HG03135 (cell line): Measurements from ENCODE around the gene ZNF622.

Experiments used
- ATAC-seq: cut with Tn5 transposase; IDR thresholded peaks from one replicate; pipeline ENCODE4 v1.9.1; 2021; ENCODE audit warnings: mild to moderate bottlenecking, moderate library complexity; ENCODE audit not compliant: unreplicated experiment

Gene ZNF622, protein sequence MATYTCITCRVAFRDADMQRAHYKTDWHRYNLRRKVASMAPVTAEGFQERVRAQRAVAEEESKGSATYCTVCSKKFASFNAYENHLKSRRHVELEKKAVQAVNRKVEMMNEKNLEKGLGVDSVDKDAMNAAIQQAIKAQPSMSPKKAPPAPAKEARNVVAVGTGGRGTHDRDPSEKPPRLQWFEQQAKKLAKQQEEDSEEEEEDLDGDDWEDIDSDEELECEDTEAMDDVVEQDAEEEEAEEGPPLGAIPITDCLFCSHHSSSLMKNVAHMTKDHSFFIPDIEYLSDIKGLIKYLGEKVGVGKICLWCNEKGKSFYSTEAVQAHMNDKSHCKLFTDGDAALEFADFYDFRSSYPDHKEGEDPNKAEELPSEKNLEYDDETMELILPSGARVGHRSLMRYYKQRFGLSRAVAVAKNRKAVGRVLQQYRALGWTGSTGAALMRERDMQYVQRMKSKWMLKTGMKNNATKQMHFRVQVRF

DNA sequence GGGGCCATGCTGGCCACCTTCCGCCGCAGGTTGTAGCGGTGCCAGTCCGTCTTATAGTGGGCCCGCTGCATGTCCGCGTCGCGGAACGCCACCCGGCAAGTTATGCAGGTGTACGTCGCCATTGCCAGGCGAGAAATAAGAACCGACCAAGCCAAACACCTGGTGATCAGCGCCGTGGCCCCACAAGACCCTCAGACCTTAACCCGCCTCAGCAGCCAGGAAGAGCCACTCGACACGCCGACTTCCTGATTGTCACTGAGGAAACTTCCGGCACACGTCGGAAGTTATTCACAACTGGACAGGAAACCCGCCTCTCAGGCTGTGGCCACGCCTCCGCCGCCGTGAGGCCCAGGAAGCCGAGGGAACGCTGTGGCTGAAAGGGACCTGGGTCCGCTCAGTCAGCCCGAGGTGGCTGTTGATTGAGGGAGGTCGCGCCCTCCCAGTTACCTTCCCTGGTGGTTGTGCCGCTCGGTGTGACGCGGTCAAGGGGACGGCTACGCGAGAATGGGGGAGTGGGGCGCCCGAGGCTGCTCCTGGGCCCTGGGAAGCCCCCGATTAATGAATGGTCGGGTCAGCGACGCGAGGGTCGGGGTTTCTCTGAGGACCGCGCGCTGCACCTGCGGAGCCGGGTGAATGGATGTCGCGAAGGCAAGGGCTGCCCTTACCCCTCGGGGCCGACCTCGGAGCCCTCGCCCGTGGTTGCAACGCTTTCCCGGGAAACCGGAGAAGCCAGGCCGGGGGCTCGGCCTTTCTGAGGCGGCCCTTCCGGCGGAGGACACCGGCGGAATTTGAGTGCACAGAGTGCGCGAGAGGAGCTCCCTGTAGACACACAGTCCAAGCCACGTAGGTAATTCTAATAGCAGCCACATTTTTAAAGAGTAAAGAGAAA is at the start of gene ZNF622:
ZNF622 (minus strand) TSS at position 257 of the 889 bp plus-strand sequence; CDS start at position 122, 135 bp downstream.
- ATAC-seq, result peak; percentile 90

DNA sequence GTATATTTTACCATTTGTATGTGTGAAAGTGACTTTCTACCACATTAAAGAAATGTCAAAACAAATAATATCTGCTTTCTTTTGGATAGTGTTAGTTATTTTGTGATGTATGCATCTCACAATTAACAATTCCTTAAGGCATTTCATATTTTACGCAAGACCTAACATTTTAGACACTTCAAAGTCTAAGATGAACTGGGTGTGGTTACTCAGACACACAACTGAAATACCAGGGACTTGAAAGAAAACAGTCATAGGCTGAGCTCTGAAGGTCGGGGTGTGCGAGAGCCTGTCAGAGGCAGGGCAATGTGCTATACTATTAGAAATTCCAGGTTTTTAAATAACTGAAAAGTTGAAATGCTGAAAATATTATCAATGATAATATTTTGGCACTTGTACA is 44.5 kb upstream of the ZNF622 start:
- ATAC-seq, result no peak

DNA sequence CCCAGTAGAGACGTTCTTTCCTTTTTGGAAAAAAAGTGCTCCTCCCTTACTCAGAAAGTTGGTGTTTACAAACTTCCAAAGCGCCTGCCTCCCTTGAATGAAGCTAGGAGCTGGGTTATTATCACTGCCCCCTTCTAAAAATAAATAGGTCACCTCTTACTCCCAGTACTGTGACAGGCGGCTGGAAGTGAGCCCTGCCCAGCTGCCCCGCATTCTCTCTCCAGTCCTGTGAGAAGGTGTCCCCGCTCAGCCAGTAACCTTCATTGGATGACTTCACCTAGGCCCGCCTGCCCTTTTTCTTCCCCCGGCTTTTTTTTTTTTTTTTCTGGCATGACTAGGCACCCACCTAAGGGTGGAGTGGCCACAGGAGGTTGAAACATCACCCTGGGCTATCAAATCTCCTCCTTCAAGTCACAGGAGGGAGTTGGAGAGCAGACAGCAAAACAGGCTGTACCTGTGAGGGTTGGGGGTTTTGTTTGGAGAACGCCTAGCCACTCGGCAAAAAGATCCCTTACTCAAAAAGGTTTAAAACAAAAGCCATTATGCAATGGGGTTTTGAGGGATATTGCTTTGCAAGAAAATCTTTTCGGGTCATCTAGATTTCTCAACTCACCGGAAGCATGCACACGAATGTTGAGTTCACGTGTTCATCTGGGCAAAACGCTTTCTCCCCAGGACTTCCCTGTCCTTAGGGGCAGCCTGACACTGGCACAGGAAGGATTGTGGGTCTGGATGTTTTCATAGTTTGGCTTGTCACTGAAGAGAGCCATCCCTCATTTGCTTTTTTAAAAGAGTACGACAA is 43.3 kb upstream of the ZNF622 start:
- ATAC-seq, result no peak

DNA sequence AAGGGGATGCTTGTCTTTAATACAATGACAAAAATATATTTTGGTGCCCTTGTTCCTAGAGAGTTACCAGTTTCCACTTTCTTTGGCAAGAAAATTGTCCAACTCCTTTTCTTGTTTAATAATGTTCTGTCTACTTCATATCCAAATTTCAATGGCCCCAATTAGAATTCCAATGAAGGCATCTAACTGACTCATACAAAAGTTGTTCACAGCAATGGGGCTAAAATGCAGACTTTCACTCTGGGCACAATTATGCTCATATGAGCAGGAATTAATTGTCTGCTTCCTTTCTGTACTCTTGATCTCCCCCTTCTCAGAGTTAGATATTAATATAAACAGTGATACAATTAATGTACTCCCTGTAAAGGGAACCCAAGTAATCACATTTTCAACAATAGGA is 42.1 kb upstream of the ZNF622 start:
- no peak for ATAC-seq

DNA sequence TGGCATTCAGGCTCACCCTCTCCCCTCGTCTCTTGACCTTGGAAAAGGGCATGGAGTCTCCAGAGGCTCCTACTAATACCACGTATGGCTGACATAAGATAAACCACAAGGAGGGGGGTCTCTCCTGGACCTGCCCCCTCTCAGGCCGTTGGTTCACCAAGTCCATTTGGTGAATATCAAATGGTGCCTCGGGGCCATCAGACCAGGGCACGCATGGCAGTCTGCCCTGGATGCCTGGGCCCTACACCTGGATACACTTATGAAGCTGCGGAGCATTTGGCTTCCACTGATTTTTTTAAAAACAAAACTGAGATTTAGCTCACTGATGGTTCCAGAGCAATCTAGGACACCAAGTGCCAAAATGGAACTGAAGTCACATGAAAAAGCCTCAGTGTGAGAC is 40.3 kb upstream of the ZNF622 start:
- ATAC-seq, result no peak

DNA sequence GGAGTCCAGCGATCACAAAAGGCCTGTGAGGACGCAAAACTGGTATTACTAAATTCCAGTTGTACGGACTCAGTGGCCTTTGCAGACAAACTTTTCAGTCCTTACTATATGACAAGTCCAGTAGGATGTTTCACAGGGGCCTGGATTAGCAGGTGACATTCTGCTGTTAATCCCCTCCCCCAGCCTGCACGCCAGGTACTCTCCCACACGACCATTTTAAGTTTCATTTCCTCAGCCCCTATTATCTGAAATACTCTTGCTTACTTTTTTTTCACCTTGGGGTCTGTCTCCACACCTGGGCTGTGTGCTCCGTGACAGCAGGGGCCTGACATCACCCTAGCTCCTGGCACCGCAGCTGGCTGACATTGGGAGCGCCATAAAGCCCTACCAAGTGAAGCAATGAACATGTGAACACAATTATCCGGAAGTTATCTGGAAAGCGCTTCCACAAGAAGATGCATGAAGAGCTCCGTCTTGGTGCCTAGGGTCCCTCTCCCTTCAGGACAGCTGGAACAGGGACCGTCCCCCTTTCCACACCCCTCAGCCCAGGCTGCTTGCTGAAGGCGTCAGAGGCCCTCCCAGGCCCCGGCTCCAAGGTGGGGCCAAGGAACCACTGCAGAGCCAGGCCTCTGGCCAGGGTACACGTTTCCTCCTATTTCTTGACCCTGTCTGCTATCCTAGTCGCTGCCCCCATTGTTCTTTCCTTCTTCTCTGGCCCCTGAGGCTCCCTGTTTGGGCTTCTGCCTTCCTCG is 39.7 kb upstream of the ZNF622 start:
- ATAC-seq, result no peak

DNA sequence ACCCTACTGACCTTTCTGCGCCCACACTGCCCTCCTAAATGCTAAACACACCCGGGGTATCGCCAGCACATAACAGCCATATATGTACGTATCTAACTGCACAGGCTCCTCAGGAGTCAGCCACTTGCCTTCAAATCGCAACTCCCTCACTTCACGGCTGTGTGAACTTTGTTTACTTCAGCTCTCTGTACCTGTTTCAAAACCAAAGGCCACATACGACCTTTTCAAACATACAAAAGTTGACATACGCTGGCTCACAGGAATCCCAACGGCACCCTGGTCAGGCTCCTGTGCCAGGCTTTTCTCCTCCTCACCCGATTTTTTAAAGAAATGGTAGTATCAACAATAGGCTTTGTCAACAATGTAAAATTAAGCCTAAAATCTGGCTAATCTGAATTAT is 39.0 kb upstream of the ZNF622 start:
- ATAC-seq, result no peak

DNA sequence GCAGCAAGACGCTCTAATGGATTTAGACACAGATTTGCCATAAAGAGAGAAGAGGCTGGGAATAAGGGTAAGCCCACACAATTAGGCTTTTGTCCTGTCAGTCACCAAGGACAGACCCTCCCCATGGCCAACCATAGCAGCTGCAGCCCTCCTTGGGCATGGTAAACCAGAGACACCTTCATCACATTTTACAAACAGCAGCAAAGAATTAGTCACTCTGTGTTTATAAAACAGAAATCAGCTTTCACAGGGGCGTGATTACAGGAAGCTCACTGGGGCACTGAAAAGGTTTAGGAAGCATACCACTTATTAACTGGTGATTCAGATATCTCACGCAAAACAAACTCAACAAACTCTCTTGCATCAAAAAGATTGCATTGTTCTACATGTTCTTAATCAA is 37.3 kb upstream of the ZNF622 start:
- ATAC-seq, result no peak

DNA sequence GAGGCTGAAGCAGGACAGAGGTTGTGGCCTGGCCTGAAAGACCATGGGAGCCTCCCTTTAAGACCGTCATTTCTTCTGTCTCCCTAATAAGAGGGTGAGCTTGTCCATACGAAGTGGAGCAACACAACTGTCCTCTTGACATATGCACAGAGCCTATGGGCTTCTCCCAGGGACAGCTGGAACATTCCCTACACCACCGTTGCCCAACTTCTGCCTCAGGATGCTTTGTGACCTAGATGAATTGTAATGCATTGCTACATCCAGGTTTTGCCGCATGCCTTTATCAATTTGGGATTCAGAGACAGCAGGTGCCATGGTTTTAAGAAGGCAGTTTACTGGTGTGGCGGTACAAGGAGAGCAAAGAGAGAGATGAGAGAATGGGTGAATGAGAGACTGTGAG is 34.4 kb upstream of the ZNF622 start:
- ATAC-seq, result no peak

DNA sequence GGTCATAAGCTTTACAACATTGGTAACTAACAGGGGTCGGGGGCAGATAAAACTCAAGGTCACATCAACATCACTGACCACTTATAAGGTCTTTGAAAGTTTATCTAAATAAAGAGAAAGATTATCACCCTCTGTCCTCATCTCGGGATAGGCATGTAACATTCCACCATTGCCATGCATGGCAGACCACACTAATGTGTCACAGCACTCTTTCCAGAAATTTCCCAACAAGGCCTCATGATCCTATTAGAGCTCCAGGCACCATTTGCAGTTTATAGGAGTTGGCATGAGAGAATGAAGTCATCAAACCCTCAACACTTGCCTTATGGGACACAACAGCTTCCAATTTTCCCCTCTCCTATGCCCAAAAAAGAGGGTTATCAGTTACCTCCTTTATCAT is 31.9 kb upstream of the ZNF622 start:
- ATAC-seq, result no peak

DNA sequence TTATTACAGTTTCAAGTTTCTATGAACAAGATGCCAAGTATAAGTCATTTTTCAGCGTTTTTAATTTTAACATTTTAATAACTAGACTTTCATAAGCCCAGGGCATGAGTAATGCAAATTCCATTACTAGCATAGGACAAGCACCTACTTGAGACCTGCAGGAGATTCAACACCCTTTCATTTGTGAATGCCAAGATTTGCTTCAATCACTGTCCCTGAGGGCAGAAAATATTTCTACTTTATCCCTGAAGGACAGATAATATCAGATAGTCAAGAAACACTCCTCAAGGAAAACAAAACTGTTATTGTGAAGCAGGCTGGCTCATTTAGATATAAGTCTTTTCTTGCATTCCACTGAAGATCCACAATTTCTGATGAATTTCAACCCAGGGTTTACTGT is 27.7 kb upstream of the ZNF622 start:
- ATAC-seq, result no peak

DNA sequence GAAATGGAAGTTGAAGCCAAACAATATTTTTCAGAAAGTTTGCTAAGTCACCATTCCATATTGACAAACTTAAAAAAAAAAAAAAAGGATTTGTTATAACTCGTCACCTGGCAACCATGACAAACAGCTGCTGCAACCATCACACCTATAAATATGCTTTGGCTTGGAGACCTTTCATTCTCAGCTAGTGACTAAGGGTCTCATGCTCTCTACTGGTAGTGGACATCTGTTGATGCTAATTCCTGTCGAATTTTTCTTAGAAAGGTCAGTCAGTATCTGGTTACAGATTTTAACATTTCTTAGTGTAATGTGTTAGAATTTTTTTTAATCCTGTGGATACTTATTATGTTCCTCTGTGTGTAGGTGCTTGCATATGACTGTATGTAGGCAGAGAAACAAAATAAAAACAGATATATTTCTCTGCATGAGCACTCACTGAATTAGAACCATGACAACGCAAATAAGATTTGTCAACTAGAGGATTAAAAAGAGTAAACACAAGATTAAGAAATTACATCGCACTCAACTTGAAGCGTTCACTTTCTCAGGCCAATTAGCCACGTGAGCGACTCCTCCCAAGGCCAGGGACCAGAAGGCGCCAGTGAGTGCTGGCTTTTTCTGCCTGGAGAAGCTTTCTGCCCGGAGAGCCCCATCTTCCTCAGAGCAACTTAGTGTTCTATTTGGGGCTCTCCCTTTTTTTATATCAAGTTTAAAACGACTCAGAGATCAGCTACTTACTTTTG is 27.0 kb upstream of the ZNF622 start:
- no peak for ATAC-seq

DNA sequence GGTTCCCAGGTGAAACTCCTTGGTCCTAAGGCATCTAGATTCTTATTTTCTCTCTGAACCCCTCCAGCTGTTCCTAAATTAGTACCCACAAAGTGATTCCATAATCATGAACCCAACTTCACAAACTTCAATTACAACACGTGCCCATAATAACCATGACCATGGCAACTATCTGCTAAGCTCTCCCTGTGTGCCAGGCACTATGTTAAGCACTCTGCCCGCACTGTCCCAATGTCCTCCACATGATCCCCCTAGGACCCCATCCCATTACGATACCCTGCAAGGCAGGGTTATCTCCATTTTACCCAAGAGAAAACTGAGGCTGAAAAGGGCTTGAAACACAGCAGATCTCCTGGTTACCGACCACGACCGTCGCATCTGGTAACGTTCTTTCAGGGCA is 25.3 kb upstream of the ZNF622 start:
- ATAC-seq, result no peak

DNA sequence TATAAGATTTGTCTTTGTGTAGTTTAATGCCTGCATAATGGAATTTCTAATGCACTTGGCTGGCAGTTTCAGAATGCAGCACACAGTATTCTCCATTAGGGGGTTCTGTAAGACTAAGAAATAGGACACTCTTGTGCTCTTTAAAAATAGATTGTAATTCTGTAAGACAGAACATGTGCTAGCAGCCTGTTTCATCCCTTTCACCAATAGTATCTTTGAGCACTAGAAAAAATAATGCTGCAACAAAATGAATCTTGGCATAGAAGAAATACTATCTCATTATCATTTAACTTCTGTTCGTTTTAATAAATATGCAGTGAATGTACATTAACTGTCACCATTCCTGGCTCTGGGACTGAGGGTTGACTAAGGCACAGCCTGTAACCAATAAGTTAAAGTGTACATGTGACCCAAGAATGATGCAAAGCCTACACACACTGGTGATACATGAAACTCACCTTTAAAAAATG is 23.8 kb upstream of the ZNF622 start:
- ATAC-seq, result peak; percentile 65

DNA sequence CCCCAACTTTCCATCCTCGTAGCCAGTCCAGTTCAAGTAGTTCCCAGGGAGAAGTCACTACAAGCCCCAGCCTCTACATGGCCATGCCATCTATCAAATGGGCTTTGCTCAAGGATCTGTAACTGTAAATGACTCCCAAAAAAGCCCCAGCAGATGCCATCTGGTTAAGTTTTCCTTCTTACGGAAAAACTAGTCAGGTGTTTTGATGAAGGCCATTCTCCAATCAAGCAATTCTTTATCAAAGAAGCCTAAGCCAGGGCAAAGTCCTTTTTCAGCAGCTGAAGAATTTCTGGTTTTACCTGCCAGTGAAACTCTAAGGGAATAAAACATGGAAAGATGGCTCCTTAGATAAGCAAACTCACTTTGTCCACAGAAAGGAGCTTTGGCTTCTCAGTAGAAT is 21.9 kb upstream of the ZNF622 start:
- ATAC-seq, result no peak

DNA sequence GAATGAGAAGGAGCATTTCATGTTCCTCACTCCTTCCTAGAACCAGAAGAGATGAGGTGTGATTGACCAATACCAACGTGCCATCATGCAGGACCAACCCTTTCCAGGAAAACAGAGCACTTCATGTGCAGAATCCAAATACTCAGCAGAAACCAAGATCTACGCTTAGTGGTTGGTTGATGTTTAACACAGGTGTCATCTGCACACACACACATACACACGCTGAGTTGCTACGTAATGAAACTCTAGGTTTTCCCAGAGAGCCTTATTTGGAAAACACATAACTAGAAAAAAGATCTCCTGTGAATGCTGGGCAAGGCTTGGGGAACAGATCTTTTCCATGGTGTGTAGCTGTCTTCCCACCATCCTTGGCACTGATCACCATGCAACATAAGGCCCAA is 21.1 kb upstream of the ZNF622 start:
- ATAC-seq, result no peak

DNA sequence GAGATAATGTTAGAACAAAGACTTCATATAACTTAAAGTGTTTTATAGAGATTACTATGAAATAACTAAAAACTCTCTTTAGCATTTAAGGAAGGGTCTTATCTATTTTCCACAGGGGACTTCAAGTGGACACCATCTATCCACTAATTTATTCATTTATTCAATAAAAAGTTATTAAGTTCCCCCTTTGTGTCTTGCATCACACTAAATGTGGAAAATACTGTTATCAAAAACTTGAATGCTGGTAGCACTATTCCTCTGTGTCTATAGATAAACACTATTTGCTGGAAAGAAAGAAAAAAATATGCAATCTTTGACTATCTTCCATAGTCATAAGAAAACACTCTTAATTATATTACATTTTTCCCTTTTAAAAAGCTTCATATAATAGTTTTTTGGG is 20.1 kb upstream of the ZNF622 start:
- no peak for ATAC-seq

DNA sequence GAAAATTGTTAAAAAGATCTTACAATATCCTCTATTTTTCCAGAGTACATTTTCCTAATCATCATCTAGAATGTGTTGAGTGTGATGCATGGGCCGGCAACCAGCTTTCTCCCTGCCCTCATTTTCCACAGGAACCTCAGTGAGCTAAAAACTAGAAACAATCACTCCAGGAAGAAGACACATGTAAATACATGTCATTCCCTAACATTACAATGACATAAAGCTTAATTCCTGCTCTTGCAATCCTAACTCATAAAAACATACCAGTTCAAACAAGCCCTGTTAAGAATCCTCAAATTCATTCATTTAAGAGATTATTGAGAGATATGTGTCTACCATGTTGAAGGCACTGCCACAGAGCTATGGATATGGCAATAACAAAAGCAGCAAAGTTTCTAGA is 18.5 kb upstream of the ZNF622 start:
- ATAC-seq, result no peak

DNA sequence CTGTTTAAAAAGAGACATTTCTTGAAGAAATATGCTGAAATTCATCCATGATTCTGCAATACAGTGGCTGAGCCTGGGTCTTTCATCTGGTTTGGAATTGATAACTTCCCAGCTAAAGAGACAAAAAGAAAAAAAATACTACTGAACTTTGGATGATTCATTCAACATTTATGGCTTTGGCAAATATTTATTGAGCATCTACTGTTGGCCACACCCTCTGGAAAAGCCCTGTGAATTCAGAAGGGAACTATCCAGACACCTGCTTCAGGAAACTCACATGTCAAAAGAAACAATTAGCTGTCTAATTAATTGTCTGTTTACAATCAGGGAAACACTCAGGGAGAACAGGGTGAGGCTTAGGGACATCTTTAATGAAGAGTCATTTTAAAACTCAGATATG is 17.8 kb upstream of the ZNF622 start:
- no peak for ATAC-seq

DNA sequence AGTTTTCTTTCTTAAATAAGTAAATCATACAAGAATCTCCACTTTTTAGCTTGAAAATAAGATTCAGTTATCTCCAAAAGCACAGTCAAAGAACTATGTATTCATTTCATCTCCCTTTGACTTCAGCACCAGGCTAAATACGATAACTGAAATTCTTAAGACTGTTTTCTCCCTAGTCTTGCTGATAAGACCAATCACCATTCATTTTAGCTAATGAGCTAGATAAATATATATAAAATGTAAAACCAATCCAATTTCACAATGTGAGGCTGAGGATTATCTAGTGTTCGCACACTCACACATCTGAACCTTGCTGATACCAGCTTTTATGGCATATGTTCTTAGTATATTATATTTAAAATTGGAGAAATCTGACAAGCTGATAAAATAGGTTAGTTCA is 17.3 kb upstream of the ZNF622 start:
- no peak for ATAC-seq
